NK-92 (cell line): ENCODE measurements around the gene DPCD.

Source experiments
- DNase-seq: peaks from one replicate; lab custom pipeline; 2025; ENCODE audit not compliant: unreplicated experiment; lab: John Stamatoyannopoulos, UW

The DPCD gene

GRCh38 chr10:101653536-101653935 lies 65.4 kb downstream of the DPCD start:
- no peak for DNase-seq

DNA sequence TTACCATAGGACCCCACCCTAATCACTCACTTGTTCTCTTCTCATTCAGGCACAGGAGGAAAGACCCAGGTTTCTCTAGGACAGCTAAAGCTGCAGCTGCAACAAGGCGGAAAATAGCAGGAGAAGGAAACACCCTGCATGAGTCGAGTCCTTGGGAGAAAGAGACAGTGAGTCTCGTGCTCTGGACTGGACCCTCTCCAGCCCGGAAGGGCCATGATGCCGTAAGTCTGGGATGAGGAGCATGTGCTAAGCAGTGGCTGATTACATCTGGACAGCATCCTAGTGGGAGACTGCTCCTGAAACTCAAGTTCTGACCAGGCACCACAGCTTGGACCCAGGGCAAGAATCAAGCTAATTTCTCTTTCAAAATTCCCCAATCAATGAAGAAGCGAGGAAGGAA lies 67.4 kb downstream of the DPCD start:
- DNase-seq: no peak

DNA sequence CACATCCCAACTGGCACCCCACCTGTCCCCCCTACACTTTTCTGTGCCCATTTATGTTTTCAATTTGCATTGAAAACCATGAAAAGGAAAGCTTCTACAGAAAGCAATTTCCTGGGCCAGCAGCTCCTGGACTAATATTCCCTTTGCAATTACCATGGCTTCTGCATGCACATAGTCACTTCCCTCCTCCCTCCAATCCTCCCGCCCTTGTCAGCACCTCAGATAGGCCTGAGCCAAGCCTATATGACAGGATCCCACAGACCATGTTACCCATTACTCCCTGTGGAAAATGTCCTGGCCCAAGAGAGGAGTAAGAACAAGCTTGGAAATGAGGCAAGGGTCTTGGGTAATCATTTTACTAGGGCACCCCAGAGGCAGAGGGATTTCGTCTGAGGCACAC lies 68.8 kb downstream of the DPCD start:
- DNase-seq: no peak

- DNase-seq: no peak
These were observed 70.9 kb downstream of the DPCD start for GRCh38 chr10:101658975-101659374.
